Measurements from ENCODE around the gene RSPO4. TPM values are rescaled to one million over a fixed set of nuclear protein-coding genes. Genes with fewer than 3 reads are reported as not detected.

The RSPO4 gene
- total RNA-seq, 1 donor from 2014 or later, result 10.9 TPM

- no peaks in the 10 kb centered on the region for H3K4me1 ChIP-seq
- no peaks in the 10 kb centered on the region for H3K9me3 ChIP-seq
- peak overlapping the region; percentile 23 for H3K4me3 ChIP-seq
- intact Hi-C loops (cut with DNase I), result no loop called here
- H3K36me3 ChIP-seq, result no peaks in the 10 kb centered on the region
- H3K27ac ChIP-seq, result no peak overlapping the region
- DNase-seq, result peak; percentile 31
- TF ChIP-seq CTCF (IDR thresholded peaks at IDR 0.05), result no peak
- H3K27me3 ChIP-seq, result peaks cover 51% of the 10 kb centered on the region
- no peak for ATAC-seq
Measured at GRCh38 chr20:1002682-1003561, 811 bp upstream of the RSPO4 start.

- peaks cover 51% of the 10 kb centered on the region for H3K27me3 ChIP-seq
- DNase-seq (peak; percentile 26), ATAC-seq (no peak)
- no peaks in the 10 kb centered on the region for H3K36me3 ChIP-seq
- no peak for TF ChIP-seq CTCF (IDR thresholded peaks at IDR 0.05)
- peak overlapping the region; percentile 26 for H3K4me3 ChIP-seq
- H3K9me3 ChIP-seq, result no peaks in the 10 kb centered on the region
- intact Hi-C loops (cut with DNase I), result no loop called here
- no peak overlapping the region for H3K27ac ChIP-seq
- H3K4me1 ChIP-seq, result no peaks in the 10 kb centered on the region
Measured at GRCh38 chr20:1001116-1001515, 995 bp downstream of the RSPO4 start.

GRCh38 chr20:998231-998830, 3.8 kb downstream of the RSPO4 start:
- intact Hi-C loops (cut with DNase I), result no loop called here
- Histone ChIP-seq H3K27me3 (peaks cover 37% of the 10 kb centered on the region), H3K9me3 (no peaks in the 10 kb centered on the region), H3K27ac (no peak overlapping the region), H3K4me1 (no peaks in the 10 kb centered on the region), H3K4me3 (no peak overlapping the region), H3K36me3 (no peaks in the 10 kb centered on the region)
- ATAC-seq (no peak), DNase-seq (no peak)
- no peak for TF ChIP-seq CTCF (IDR thresholded peaks at IDR 0.05)

GRCh38 chr20:997486-997885, 4.6 kb downstream of the RSPO4 start:
- Histone ChIP-seq H3K27ac (no peak overlapping the region), H3K36me3 (no peaks in the 10 kb centered on the region), H3K4me3 (no peak overlapping the region), H3K27me3 (peaks cover 28% of the 10 kb centered on the region), H3K9me3 (no peaks in the 10 kb centered on the region), H3K4me1 (no peaks in the 10 kb centered on the region)
- intact Hi-C loops (cut with DNase I), result no loop called here
- DNase-seq (no peak), ATAC-seq (no peak)
- TF ChIP-seq CTCF (IDR thresholded peaks at IDR 0.05), result no peak

- Histone ChIP-seq H3K36me3 (no peaks in the 10 kb centered on the region), H3K27me3 (peaks cover 26% of the 10 kb centered on the region), H3K9me3 (no peaks in the 10 kb centered on the region), H3K27ac (no peak overlapping the region), H3K4me1 (no peaks in the 10 kb centered on the region), H3K4me3 (no peak overlapping the region)
- no peak for TF ChIP-seq CTCF (IDR thresholded peaks at IDR 0.05)
- no peak for DNase-seq
- intact Hi-C loops (cut with DNase I), result no loop called here
- ATAC-seq, result no peak
Measured at GRCh38 chr20:997016-997415, 5.1 kb downstream of the RSPO4 start.
